ENCODE data around the gene HOXD10. TPM values are rescaled to one million over a fixed set of nuclear protein-coding genes. Genes with fewer than 3 reads are reported as not detected.

HOXD10 gene
- total RNA-seq, 1 donor from 2014 or later: not detected

- no peak overlapping the region for H3K27ac Mint-ChIP-seq (ENCODE audit: unreplicated experiment)
- no peaks in the 10 kb centered on the region for H3K9me3 Mint-ChIP-seq (ENCODE audit: low read depth)
- peaks cover 4% of the 10 kb centered on the region for H3K4me1 Mint-ChIP-seq (ENCODE audit: low read depth)
- DNase-seq (ENCODE audit: low spot score): no peak
- no peak for TF ChIP-seq CTCF (IDR thresholded peaks at IDR 0.05)
- no peak overlapping the region for H3K4me3 Mint-ChIP-seq (ENCODE audit: unreplicated experiment)
- H3K27me3 Mint-ChIP-seq (ENCODE audit: low read depth): peaks cover 82% of the 10 kb centered on the region
- H3K36me3 Mint-ChIP-seq (ENCODE audit: low read depth): peaks cover 2% of the 10 kb centered on the region
Observed at GRCh38 chr2:176072292-176072669, 44.3 kb upstream of the HOXD10 start.

GRCh38 chr2:176072951-176073904 lies 43.4 kb upstream of the HOXD10 start:
- no peaks in the 10 kb centered on the region for H3K9me3 Mint-ChIP-seq (ENCODE audit: low read depth)

GRCh38 chr2:176074919-176075425 lies 41.6 kb upstream of the HOXD10 start:
- no peak for TF ChIP-seq CTCF (IDR thresholded peaks at IDR 0.05)
- H3K36me3 Mint-ChIP-seq (ENCODE audit: low read depth): peaks cover 6% of the 10 kb centered on the region
- H3K27me3 Mint-ChIP-seq (ENCODE audit: low read depth): peaks cover 77% of the 10 kb centered on the region
- no peak for DNase-seq (ENCODE audit: low spot score)
- H3K4me1 Mint-ChIP-seq (ENCODE audit: low read depth): peaks cover 8% of the 10 kb centered on the region
- H3K27ac Mint-ChIP-seq (ENCODE audit: unreplicated experiment): no peak overlapping the region
- H3K4me3 Mint-ChIP-seq (ENCODE audit: unreplicated experiment): no peak overlapping the region
- H3K9me3 Mint-ChIP-seq (ENCODE audit: low read depth): no peaks in the 10 kb centered on the region

More at GRCh38 chr2:176072951-176073904, 43.4 kb upstream of the HOXD10 start:
- H3K27me3 Mint-ChIP-seq (ENCODE audit: low read depth): peaks cover 79% of the 10 kb centered on the region
- no peak overlapping the region for H3K4me3 Mint-ChIP-seq (ENCODE audit: unreplicated experiment)
- peaks cover 4% of the 10 kb centered on the region for H3K4me1 Mint-ChIP-seq (ENCODE audit: low read depth)
- H3K36me3 Mint-ChIP-seq (ENCODE audit: low read depth): peaks cover 2% of the 10 kb centered on the region
- no peak overlapping the region for H3K27ac Mint-ChIP-seq (ENCODE audit: unreplicated experiment)
- TF ChIP-seq CTCF (IDR thresholded peaks at IDR 0.05): no peak
- no peak for DNase-seq (ENCODE audit: low spot score)

GRCh38 chr2:176075481-176075880 lies 41.1 kb upstream of the HOXD10 start:
- TF ChIP-seq CTCF (IDR thresholded peaks at IDR 0.05): no peak
- peaks cover 6% of the 10 kb centered on the region for H3K36me3 Mint-ChIP-seq (ENCODE audit: low read depth)
- H3K9me3 Mint-ChIP-seq (ENCODE audit: low read depth): no peaks in the 10 kb centered on the region
- H3K27me3 Mint-ChIP-seq (ENCODE audit: low read depth): peaks cover 72% of the 10 kb centered on the region
- no peak for DNase-seq (ENCODE audit: low spot score)
- no peak overlapping the region for H3K4me3 Mint-ChIP-seq (ENCODE audit: unreplicated experiment)
- H3K27ac Mint-ChIP-seq (ENCODE audit: unreplicated experiment): no peak overlapping the region
- peaks cover 8% of the 10 kb centered on the region for H3K4me1 Mint-ChIP-seq (ENCODE audit: low read depth)

- no peak for TF ChIP-seq CTCF (IDR thresholded peaks at IDR 0.05)
Observed at GRCh38 chr2:176076063-176076462, 40.5 kb upstream of the HOXD10 start.

More at GRCh38 chr2:176076063-176076462, 40.5 kb upstream of the HOXD10 start:
- peaks cover 10% of the 10 kb centered on the region for H3K4me1 Mint-ChIP-seq (ENCODE audit: low read depth)
- H3K4me3 Mint-ChIP-seq (ENCODE audit: unreplicated experiment): no peak overlapping the region
- H3K9me3 Mint-ChIP-seq (ENCODE audit: low read depth): no peaks in the 10 kb centered on the region
- no peak overlapping the region for H3K27ac Mint-ChIP-seq (ENCODE audit: unreplicated experiment)
- peaks cover 6% of the 10 kb centered on the region for H3K36me3 Mint-ChIP-seq (ENCODE audit: low read depth)
- no peak for DNase-seq (ENCODE audit: low spot score)
- H3K27me3 Mint-ChIP-seq (ENCODE audit: low read depth): peaks cover 70% of the 10 kb centered on the region

Measured in chondrocyte (in vitro differentiated cells).